GM12878 (cell line): ENCODE measurements around the gene LARGE1. TPM values are rescaled to one million over a fixed set of nuclear protein-coding genes. Genes with fewer than 3 reads are reported as not detected.

Experiments used
- ATAC-seq: fragments of 200-7000 bp; cut with Tn5 transposase; 3 replicates; pipeline ENCODE4 v1.9.1; 2020; ENCODE audit warnings: mild to moderate bottlenecking, moderate library complexity
- BruUV-seq: library from RNA; stranded (reverse); fragments of 400-500 nt; replicated peaks from 2 replicates; lab custom pipeline; 2021; lab: Mats Ljungman, UMichigan
- CTCF ChIA-PET: fragments of 300-600 bp; sonication (Branson Sonifier 250); formaldehyde crosslinking; extraction: SDS; loops from one replicate; lab custom pipeline; 2021; ENCODE audit warnings: inconsistent platforms; lab: Yijun Ruan, JAX
- POLR2A ChIA-PET: fragments of 350-600 bp; formaldehyde crosslinking; extraction: SDS; loops from one replicate; lab custom pipeline; 2021; ENCODE audit warnings: inconsistent platforms; lab: Charles Lee
- RAD21 ChIA-PET: fragments of 300-600 bp; sonication (Branson Sonifier 250); formaldehyde crosslinking; loops from one replicate; lab custom pipeline; 2023; ENCODE audit warnings: antibody characterized with exemption; ENCODE audit not compliant: unreplicated experiment; lab: Charles Lee
- SMC1A ChIA-PET: fragments of 300-600 bp; sonication (Branson Sonifier 250); formaldehyde crosslinking; loops from one replicate; lab custom pipeline; 2023; ENCODE audit not compliant: unreplicated experiment, uncharacterized antibody; lab: Charles Lee
- DNase-seq: peaks from one replicate; pipeline ENCODE4 v3.0.0-alpha.2; 2011; ENCODE audit warnings: low read depth, low spot score
- FAIRE-seq: peaks from 3 replicates; lab custom pipeline; 2011; peaks lifted over from hg19 to GRCh38; lab: Jason Lieb, UNC
- H2AFZ ChIP-seq: 2 replicates; pipeline ENCODE4 v1.6.0; 2011; ENCODE audit warnings: low read depth, low read length, control low read depth; ENCODE audit not compliant: control insufficient read depth
- H3K27ac ChIP-seq: 2 replicates; pipeline ENCODE4 v1.5.1; 2011; ENCODE audit warnings: control low read depth; ENCODE audit not compliant: control insufficient read depth, insufficient read depth
- H3K27me3 ChIP-seq, 2 experiments: replicated peaks in 1 of 2; 2 replicates each; pipeline versions ENCODE4 v1.6.0 to v1.6.1; 2011; ENCODE audit warnings: low read length in 1 of 2; ENCODE audit not compliant: control insufficient read depth in 2 of 2, insufficient read depth in 2 of 2
- H3K36me3 ChIP-seq, 2 experiments: 2 replicates each; pipeline ENCODE4 v1.5.1; 2011; ENCODE audit warnings: low read length in 1 of 2; ENCODE audit not compliant: control insufficient read depth in 2 of 2, insufficient read depth in 2 of 2
- H3K4me1 ChIP-seq: 2 replicates; pipeline ENCODE4 v1.6.1; 2011; ENCODE audit warnings: mild to moderate bottlenecking, low read length, moderate library complexity, mixed read lengths; ENCODE audit not compliant: control insufficient read depth, insufficient read depth
- H3K4me2 ChIP-seq: 2 replicates; pipeline ENCODE4 v1.6.0; 2011; ENCODE audit warnings: control low read depth; ENCODE audit not compliant: control insufficient read depth, insufficient read depth
- H3K4me3 ChIP-seq: fragments of 200-600 bp; sonication (generic); 2 replicates; pipeline ENCODE4 v1.5.1; 2016
- H3K79me2 ChIP-seq: 2 replicates; pipeline ENCODE4 v1.6.0; 2011; ENCODE audit warnings: low read length; ENCODE audit not compliant: control insufficient read depth, insufficient read depth
- H3K9ac ChIP-seq: 2 replicates; pipeline ENCODE4 v1.8.0; 2011; ENCODE audit warnings: low read length, control low read depth, mixed read lengths; ENCODE audit not compliant: control insufficient read depth, insufficient read depth
- H3K9me3 ChIP-seq: replicated peaks from 3 replicates; pipeline ENCODE4 v1.5.1; 2011; ENCODE audit warnings: mild to moderate bottlenecking, low read length; ENCODE audit not compliant: control insufficient read depth, insufficient read depth
- H4K20me1 ChIP-seq: 2 replicates; pipeline ENCODE4 v1.6.0; 2011; ENCODE audit not compliant: control insufficient read depth, insufficient read depth
- ATF2 ChIP-seq: IDR thresholded peaks from 2 replicates; pipeline ENCODE4 v1.6.1; 2012; ENCODE audit warnings: low read length, inconsistent platforms
- BACH1 ChIP-seq: fragments of 450-650 bp; IDR thresholded peaks from 2 replicates; pipeline ENCODE4 v1.6.1; 2017; ENCODE audit warnings: mild to moderate bottlenecking, borderline replicate concordance
- CREB1 ChIP-seq: IDR thresholded peaks from 2 replicates; pipeline ENCODE4 v1.6.1; 2012; ENCODE audit warnings: low read depth, mild to moderate bottlenecking, inconsistent platforms
- EGR1 ChIP-seq, 2 experiments: IDR thresholded peaks; 1 replicate in 1 of 2; 2 replicates in 1 of 2; pipeline ENCODE4 v1.6.1; 2011 to 2012; ENCODE audit warnings: low read depth in 2 of 2, low read length in 2 of 2, borderline replicate concordance in 1 of 2, mild to moderate bottlenecking in 1 of 2, moderate library complexity in 1 of 2
- EP300 ChIP-seq, 2 experiments: fragments of 150-350 bp in 1 of 2; IDR thresholded peaks; 2 replicates each; pipeline ENCODE4 v1.6.1; 2011 to 2012; ENCODE audit warnings: low read depth in 2 of 2, low read length in 2 of 2, borderline replicate concordance in 1 of 2, improper control_type of control experiment in 1 of 2, inconsistent platforms in 1 of 2; ENCODE audit not compliant: control insufficient read depth in 1 of 2
- HCFC1 ChIP-seq: fragments of 150-350 bp; IDR thresholded peaks from 2 replicates; pipeline ENCODE4 v1.6.1; 2014; ENCODE audit warnings: low read length
- MYC ChIP-seq: IDR thresholded peaks from 2 replicates; pipeline ENCODE4 v1.6.1; 2011; ENCODE audit warnings: mild to moderate bottlenecking, low read length, moderate library complexity, inconsistent platforms; ENCODE audit not compliant: insufficient read depth, insufficient replicate concordance, insufficient read length, severe bottlenecking
- POLR2AphosphoS2 ChIP-seq: IDR thresholded peaks from 2 replicates; pipeline ENCODE4 v1.6.1; 2011; ENCODE audit warnings: low read depth, mild to moderate bottlenecking, low read length, improper control_type of control experiment, moderate library complexity
- RAD21 ChIP-seq: IDR thresholded peaks from 2 replicates; pipeline ENCODE4 v1.6.1; 2011; ENCODE audit warnings: mild to moderate bottlenecking, low read depth, low read length, moderate library complexity; ENCODE audit not compliant: insufficient read depth
- SMC3 ChIP-seq: IDR thresholded peaks from 2 replicates; pipeline ENCODE4 v1.6.1; 2011; ENCODE audit warnings: low read length, improper control_type of control experiment, borderline replicate concordance
- SREBF1 ChIP-seq: IDR thresholded peaks from 2 replicates; pipeline ENCODE4 v1.6.1; 2012; ENCODE audit warnings: mild to moderate bottlenecking, low read length
- TBL1XR1 ChIP-seq: IDR thresholded peaks from 2 replicates; pipeline ENCODE4 v1.6.1; 2012; ENCODE audit warnings: low read depth, low read length, improper control_type of control experiment
- USF1 ChIP-seq: IDR thresholded peaks from 2 replicates; pipeline ENCODE4 v1.6.1; 2011; ENCODE audit warnings: borderline replicate concordance, low read depth, mild to moderate bottlenecking, moderate library complexity, mixed read lengths, low read length; ENCODE audit not compliant: insufficient read depth; ENCODE audit errors: extremely low read length
- WGBS: methylation state at CpG from one replicate; pipeline ENCODE4 v1.1.6; 2016; ENCODE audit warnings: low lambda C conversion rate; ENCODE audit not compliant: insufficient replicate concordance, insufficient coverage; ENCODE audit errors: missing lambda C conversion rate; 5-methylcytosine and 5-hydroxymethylcytosine counted together
- in situ Hi-C: fragments of 300-500 bp; cut with MboI; formaldehyde crosslinking; loops from 9 replicates; pipeline ENCODE4 v1.14.3; 2018; ENCODE audit warnings: mixed read lengths
- intact Hi-C: fragments of 100-400 bp; cut with micrococcal nuclease; formaldehyde crosslinking; loops from one replicate; pipeline ENCODE4 v1.14.2; 2022; ENCODE audit not compliant: unreplicated experiment
- polyA plus RNA-seq, 11 experiments: library from polyadenylated mRNA; depleted of rRNA in 4 of 11; unstranded in 6 of 11; stranded (reverse) in 5 of 11; fragments of >200 nt; fragmentation: Nextera tagmentation in 4 of 11; fragmentation: Illumina TruSeq in 1 of 11; extraction: Ambion mirVana in 4 of 11; extraction: Trizol in 1 of 11; gene quantifications; 1 replicate in 1 of 11; 2 replicates in 10 of 11; pipeline versions ENCODE4 v1.2.1 to v1.2.3, GENCODE V29; 2011 to 2016; ENCODE audit warnings: inconsistent platforms in 2 of 11, missing spikeins in 2 of 11, low read depth in 1 of 11
- total RNA-seq, 4 experiments: library from RNA; depleted of rRNA in 3 of 4; stranded (reverse); fragments of >200 nt in 3 of 4; fragmentation: Illumina TruSeq in 1 of 4; extraction: Trizol in 1 of 4; gene quantifications; 2 replicates each; pipeline versions ENCODE4 v1.2.1 to v1.2.3, GENCODE V29; 2013 to 2021
- TF ChIP-seq, protein P1 (sequence below): fragments of 450-650 bp; IDR thresholded peaks from 2 replicates; pipeline ENCODE4 v1.6.1; 2017; ENCODE audit warnings: low read depth, mild to moderate bottlenecking, moderate library complexity

LARGE1 gene
- total and polyA plus RNA-seq, 10 of the 15 experiments (the other 5 are each of a cell fraction or from before 2014, with no cell fraction given) = 3.2 to 41.4 (median 17.3) TPM

DNA sequence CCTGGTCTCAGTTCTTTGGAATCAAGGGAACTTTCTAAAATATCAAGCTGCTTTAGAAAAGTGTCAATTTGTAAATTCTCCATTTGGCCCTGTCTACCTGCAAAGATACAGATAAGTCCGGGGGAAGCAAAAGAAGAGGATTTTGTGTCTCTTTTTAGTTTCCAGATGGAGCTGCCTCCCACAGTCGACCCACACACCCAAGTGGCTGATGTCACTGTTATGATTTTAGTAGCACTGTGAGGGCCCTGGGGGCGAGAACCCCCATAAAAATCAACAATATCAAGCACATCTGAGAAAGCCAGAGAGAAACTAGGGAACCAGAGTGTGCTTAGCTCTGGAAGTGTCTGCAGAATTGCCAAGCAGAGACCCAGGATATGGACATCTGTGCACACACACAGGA, 212.7 kb downstream of the LARGE1 start:
- no peaks in the 10 kb centered on the region for H4K20me1 ChIP-seq
- FAIRE-seq (no peak), ATAC-seq (no peak)
- no peak overlapping the region for H3K27ac ChIP-seq
- intact Hi-C loops = no loop called here
- in situ Hi-C loops = no loop called here
- WGBS = 45% methylated on average over 3 of the region's 3 CpGs
- no peak overlapping the region for H3K4me2 ChIP-seq
- no TSS peak for BruUV-seq
- no peak for TF ChIP-seq TBL1XR1
- TF ChIP-seq HCFC1 = no peak
- no peak for TF ChIP-seq SMC3
- no peak for TF ChIP-seq BACH1
- no peak for TF ChIP-seq ATF2
- TF ChIP-seq, protein P1, sequence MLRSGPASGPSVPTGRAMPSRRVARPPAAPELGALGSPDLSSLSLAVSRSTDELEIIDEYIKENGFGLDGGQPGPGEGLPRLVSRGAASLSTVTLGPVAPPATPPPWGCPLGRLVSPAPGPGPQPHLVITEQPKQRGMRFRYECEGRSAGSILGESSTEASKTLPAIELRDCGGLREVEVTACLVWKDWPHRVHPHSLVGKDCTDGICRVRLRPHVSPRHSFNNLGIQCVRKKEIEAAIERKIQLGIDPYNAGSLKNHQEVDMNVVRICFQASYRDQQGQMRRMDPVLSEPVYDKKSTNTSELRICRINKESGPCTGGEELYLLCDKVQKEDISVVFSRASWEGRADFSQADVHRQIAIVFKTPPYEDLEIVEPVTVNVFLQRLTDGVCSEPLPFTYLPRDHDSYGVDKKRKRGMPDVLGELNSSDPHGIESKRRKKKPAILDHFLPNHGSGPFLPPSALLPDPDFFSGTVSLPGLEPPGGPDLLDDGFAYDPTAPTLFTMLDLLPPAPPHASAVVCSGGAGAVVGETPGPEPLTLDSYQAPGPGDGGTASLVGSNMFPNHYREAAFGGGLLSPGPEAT = no peak
- no peak for TF ChIP-seq USF1
- TF ChIP-seq EP300 (IDR thresholded peaks at IDR 0.05; ENCODE audit: borderline replicate concordance in 1 of 2, control insufficient read depth in 1 of 2, low read depth in 2 of 2, low read length in 2 of 2) = no peak
- TF ChIP-seq MYC = no peak
- no peak for TF ChIP-seq CREB1
- no peak for TF ChIP-seq RAD21
- no peak for TF ChIP-seq POLR2AphosphoS2
- TF ChIP-seq SREBF1 = no peak
- TF ChIP-seq EGR1 (IDR thresholded peaks at IDR 0.05; ENCODE audit: borderline replicate concordance in 1 of 2, low read depth in 2 of 2, low read length in 2 of 2) = no peak
- TF ChIP-seq, all 136 proteins: peak for 0
- ChIA-PET POLR2A (no interaction called here), RAD21 (no interaction called here), SMC1A (no interaction called here), CTCF (interaction anchor here (0.6 kb wide), 1 partner anchor 14 kb away, joined by 3 read pairs; no protein-coding TSS in a partner anchor)
- Histone ChIP-seq H3K4me1 (no peaks in the 10 kb centered on the region), H2AFZ (no peak overlapping the region), H3K9me3 (no peaks in the 10 kb centered on the region; the same call in 2 of the 3 replicates), H3K36me3 (no peaks in the 10 kb centered on the region), H3K27me3 (no peaks in the 10 kb centered on the region), H3K9ac (no peak overlapping the region), H3K79me2 (no peaks in the 10 kb centered on the region), H3K4me3 (no peak overlapping the region)
- DNase-seq = no peak
